SK-MEL-5 (cell line): ENCODE measurements around the gene NISCH. TPM values are rescaled to one million over a fixed set of nuclear protein-coding genes. Genes with fewer than 3 reads are reported as not detected.

Experiments
- DNase-seq: peaks from one replicate; pipeline ENCODE4 v3.0.0-alpha.2; 2016; ENCODE audit warnings: low read depth, low spot score
- in situ Hi-C: cut with HindIII; loops from 2 replicates; pipeline ENCODE4 v1.10.0; 2016; ENCODE audit warnings: low sequenced_read_pairs, high pct_unique_total_duplicates, low pct_unique_long_range_greater_than_20kb
- total RNA-seq: library from RNA; depleted of rRNA; stranded (reverse); fragments of >200 nt; shearing (Covaris generic); gene quantifications from 2 replicates; pipeline ENCODE4 v1.2.3, GENCODE V29; 2014

NISCH gene
- total RNA-seq, 1 experiment from 2014 or later: 17.7 TPM

GRCh38 chr3:52456169-52456799, 880 bp downstream of the NISCH start:
- in situ Hi-C loops: no loop called here
- DNase-seq: peak; percentile 23

- no peak for DNase-seq
- in situ Hi-C loops: no loop called here
These were observed 1.4 kb downstream of the NISCH start for GRCh38 chr3:52456800-52457183.

GRCh38 chr3:52458031-52458760, 2.8 kb downstream of the NISCH start:
- no peak for DNase-seq
- in situ Hi-C loops: no loop called here

GRCh38 chr3:52458770-52459545, 3.6 kb downstream of the NISCH start:
- no peak for DNase-seq
- in situ Hi-C loops: no loop called here

- in situ Hi-C loops: no loop called here
- no peak for DNase-seq
These were observed 6.5 kb downstream of the NISCH start for GRCh38 chr3:52461874-52462273.

- no peak for DNase-seq
- in situ Hi-C loops: no loop called here
These were observed 8.0 kb downstream of the NISCH start for GRCh38 chr3:52463416-52463815.

GRCh38 chr3:52468336-52468735, 12.9 kb downstream of the NISCH start:
- DNase-seq: no peak
- in situ Hi-C loops: no loop called here

- no peak for DNase-seq
- in situ Hi-C loops: no loop called here
These were observed 13.6 kb downstream of the NISCH start for GRCh38 chr3:52469001-52469400.

GRCh38 chr3:52470920-52471319, 15.5 kb downstream of the NISCH start:
- no peak for DNase-seq
- in situ Hi-C loops: no loop called here

- DNase-seq: peak; percentile 64
- in situ Hi-C loops: no loop called here
These were observed 16.2 kb downstream of the NISCH start for GRCh38 chr3:52471371-52472238.

- no peak for DNase-seq
- in situ Hi-C loops: no loop called here
These were observed 17.0 kb downstream of the NISCH start for GRCh38 chr3:52472239-52473000.

GRCh38 chr3:52473026-52473425, 17.6 kb downstream of the NISCH start:
- DNase-seq: no peak
- in situ Hi-C loops: no loop called here

GRCh38 chr3:52477076-52477795, 21.8 kb downstream of the NISCH start:
- no peak for DNase-seq
- in situ Hi-C loops: no loop called here

GRCh38 chr3:52477796-52478095, 22.3 kb downstream of the NISCH start:
- no peak for DNase-seq
- in situ Hi-C loops: no loop called here

GRCh38 chr3:52479037-52479876, 23.9 kb downstream of the NISCH start:
- in situ Hi-C loops: no loop called here
- DNase-seq: no peak
